ENCODE results near the gene ACSM5.

ACSM5 gene, protein sequence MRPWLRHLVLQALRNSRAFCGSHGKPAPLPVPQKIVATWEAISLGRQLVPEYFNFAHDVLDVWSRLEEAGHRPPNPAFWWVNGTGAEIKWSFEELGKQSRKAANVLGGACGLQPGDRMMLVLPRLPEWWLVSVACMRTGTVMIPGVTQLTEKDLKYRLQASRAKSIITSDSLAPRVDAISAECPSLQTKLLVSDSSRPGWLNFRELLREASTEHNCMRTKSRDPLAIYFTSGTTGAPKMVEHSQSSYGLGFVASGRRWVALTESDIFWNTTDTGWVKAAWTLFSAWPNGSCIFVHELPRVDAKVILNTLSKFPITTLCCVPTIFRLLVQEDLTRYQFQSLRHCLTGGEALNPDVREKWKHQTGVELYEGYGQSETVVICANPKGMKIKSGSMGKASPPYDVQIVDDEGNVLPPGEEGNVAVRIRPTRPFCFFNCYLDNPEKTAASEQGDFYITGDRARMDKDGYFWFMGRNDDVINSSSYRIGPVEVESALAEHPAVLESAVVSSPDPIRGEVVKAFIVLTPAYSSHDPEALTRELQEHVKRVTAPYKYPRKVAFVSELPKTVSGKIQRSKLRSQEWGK

GRCh38 chr16:20409398-20410120 lies at the start of gene ACSM5:
Gene ACSM5 (plus strand): TSS chr16:20409534. CDS start chr16:20411485, 1,951 bp downstream.
- DNase-seq (ENCODE audit: low spot score) (peak; percentile 27), FAIRE-seq (peak; percentile 44)

DNA sequence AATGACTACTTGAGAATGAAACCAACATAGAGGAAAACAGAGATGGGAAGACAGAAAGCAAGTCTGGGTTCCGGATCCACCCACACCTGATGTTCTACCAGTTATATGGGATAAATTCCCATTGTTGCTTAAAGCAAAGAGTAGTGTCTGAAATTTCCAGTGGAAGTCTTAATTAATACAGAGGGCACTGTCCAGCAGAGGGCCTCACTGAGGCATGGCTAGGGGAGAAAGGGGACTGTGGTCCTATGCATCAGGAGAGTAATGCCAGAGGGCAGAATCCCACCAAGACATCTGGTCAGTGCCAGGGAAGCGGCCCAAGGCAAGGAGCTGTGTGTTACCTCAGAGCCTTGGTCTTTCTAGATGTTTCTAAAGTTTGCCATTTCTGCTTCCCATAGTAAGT lies 49.3 kb upstream of the ACSM5 start:
- DNase-seq (ENCODE audit: low spot score) (no peak), FAIRE-seq (no peak)

DNA sequence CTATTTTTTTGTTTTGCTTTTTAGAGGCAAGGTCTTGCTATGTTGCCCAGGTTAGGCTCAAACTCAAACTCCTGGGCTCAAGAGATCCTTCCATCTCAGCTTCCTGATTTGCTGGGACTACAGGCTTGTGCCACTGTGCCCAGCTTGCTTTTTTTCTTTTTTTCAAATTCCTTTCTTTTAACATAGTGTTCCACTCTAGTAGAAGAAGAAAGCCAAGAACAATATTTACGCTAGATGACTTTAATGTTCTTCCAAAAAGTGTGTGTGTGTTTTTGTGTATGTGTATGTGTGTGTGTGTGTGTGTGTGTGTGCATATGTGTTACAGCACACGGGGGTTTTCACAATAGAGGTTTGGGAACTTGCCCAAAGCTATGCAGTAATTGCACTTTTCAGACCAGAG lies 46.1 kb upstream of the ACSM5 start:
- FAIRE-seq: no peak
- DNase-seq (ENCODE audit: low spot score): no peak

- FAIRE-seq: no peak
- DNase-seq (ENCODE audit: low spot score): no peak
Observed at GRCh38 chr16:20364051-20364450, 45.3 kb upstream of the ACSM5 start.

DNA sequence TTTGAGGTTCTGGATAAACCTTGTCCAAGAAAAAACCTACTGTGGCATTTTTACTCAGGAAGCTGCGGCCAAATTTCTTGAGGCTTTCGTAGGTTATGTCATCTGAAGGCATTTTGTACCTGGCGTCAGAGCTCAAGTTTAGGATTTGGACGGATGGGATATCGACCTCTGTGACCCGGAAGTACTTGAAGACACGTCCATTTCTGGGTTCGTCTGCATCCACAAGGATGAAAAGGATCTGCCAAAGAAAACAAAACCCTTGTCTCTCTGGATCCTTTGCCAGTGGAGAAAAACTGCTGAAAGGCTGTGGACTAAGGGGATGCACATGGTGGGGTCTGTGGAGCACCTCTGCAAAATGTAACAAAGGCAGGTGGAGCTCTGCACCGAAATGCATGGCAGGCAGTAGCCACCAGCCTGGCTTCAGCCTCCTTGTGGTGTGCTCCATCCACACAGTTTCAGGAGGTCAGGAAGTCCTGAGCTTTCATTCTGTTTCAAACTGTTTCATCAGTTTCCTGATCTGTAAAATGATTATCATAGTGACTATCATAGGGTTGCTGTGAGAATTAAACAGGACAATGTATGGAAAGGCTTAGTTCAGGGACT lies 39.8 kb upstream of the ACSM5 start:
- FAIRE-seq (no peak), DNase-seq (ENCODE audit: low spot score) (no peak)

- FAIRE-seq (no peak), DNase-seq (ENCODE audit: low spot score) (no peak)
Observed at GRCh38 chr16:20372701-20373100, 36.6 kb upstream of the ACSM5 start.

- FAIRE-seq (no peak), DNase-seq (ENCODE audit: low spot score) (no peak)
Observed at GRCh38 chr16:20377181-20377580, 32.2 kb upstream of the ACSM5 start.

- no peak for FAIRE-seq
Observed at GRCh38 chr16:20380782-20381181, 28.6 kb upstream of the ACSM5 start.

GRCh38 chr16:20382202-20382948 lies 27.0 kb upstream of the ACSM5 start:
- FAIRE-seq: no peak
- DNase-seq (ENCODE audit: low spot score): no peak

More at GRCh38 chr16:20380782-20381181, 28.6 kb upstream of the ACSM5 start:
- DNase-seq (ENCODE audit: low spot score): peak; percentile 20

DNA sequence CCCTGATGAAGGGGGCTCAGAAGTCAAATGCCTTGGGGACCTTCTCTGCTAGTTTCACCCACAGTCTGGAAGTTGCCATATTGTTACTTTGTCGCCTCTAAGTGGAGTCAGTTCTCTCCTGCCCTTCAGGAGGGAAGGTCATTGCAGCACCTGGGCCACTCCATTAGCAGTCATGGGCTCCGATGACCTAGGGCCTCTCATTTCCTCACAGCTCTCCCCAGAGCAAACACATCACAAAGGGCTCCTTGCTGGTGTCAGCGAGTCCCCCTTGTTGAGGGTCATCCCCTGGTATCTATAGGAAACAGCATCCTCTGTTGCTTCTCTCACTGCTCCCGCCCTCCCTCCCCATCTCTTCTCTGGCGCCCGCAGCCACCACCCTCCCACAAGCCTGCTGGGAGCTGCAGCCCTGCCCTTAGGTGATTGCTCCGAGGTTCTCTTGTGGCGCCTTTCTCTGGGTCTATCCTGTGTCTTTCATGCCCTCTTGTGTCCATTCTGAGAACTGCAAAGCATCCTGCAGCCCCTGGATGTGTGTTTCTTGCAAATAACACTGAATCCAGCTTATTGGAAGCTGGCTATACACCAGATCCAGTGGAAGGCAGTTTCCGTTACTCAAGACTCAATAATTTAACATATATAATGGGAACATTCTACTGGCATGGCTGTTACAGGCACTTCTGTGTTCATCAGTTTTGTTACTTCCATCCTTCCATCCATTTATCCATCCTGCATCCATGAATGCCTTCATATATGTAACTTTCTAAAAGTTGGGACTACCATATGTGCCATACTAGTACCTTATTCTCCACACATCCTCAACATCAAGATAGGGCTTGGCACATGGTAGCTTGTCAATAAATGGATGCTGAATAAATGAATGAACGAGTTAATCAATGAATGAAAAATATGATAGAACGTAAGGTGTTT lies 26.0 kb upstream of the ACSM5 start:
- FAIRE-seq (no peak), DNase-seq (ENCODE audit: low spot score) (peak; percentile 53)

GRCh38 chr16:20385844-20386832 lies 23.2 kb upstream of the ACSM5 start:
- DNase-seq (ENCODE audit: low spot score): no peak
- no peak for FAIRE-seq

DNA sequence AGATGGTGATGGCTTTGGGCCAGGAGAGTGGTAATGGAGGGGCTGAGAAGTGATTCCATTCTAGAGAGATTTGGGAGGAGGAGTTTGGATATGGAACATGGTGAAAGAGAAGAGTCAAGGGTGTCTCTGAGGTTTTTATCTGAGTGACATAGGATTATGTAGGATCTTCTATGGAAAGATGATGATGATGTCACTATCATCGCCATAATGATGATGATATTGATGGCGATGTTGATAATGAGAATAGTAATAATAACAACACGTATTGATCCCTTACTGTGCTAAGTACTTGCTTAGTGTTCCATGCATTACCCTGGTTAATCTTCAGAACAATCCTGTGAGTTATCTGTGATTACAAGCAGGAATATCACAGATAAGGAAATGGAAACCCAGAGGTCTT lies 21.4 kb upstream of the ACSM5 start:
- FAIRE-seq (no peak), DNase-seq (ENCODE audit: low spot score) (no peak)

DNA sequence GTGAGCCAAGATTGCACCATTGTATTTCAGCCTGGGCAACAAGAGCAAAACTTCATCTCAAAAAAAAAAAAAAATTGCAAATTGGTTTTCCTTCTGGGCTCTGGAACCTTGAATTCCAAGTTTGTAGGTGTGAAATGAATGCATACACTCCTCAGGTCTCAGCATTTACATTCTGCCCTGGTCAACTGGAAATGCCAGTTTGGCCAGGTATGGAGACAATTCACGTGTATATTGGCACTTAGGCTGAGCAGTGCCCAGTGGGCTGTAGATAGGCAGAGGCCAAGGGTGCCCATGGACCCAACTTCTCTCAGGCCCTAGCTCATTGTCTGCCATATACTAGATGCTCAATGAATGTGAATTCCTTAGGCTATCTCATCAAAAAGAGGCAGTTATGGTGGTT lies 20.5 kb upstream of the ACSM5 start:
- FAIRE-seq (no peak), DNase-seq (ENCODE audit: low spot score) (no peak)

GRCh38 chr16:20391045-20391444 lies 18.3 kb upstream of the ACSM5 start:
- no peak for DNase-seq (ENCODE audit: low spot score)
- FAIRE-seq: no peak

GRCh38 chr16:20393801-20394577 lies 15.3 kb upstream of the ACSM5 start:
- no peak for DNase-seq (ENCODE audit: low spot score)

GRCh38 chr16:20395946-20396345 lies 13.4 kb upstream of the ACSM5 start:
- no peak for DNase-seq (ENCODE audit: low spot score)
- no peak for FAIRE-seq

More at GRCh38 chr16:20393801-20394577, 15.3 kb upstream of the ACSM5 start:
- FAIRE-seq: no peak

DNA sequence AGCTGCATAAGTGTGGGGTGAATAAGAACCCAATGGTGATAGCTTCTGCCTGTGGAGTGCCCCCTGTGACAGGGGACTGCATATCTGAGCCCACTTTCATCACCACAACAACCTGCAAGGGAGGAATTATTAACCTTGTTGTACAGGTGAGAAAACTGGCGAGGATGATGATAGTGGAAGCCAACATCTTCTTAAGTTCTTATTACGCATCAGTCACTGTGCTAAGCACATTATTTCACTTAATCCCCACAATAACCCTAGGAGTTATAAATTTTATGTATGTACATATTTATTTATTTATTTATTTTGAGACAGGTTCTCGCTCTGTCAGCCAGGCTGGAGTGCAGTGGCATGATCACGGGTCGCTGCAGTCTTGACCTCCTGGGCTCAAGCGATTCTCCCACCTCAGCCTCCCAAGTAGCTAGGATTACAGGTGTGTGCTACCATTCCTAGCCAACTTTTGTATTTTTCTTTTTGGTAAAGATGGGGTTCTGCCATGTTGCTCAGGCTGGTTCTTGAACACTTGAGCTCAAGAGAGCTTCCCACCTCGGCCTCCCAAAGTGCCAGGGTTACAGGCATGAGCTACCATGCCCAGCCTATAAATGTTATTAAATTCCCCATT lies 12.4 kb upstream of the ACSM5 start:
- DNase-seq (ENCODE audit: low spot score) (no peak), FAIRE-seq (no peak)

Measured in RCC 7860 (cell line).